Body of pancreas (tissue), 4 donors: ENCODE measurements around the gene ZNF423. TPM values are rescaled to one million over a fixed set of nuclear protein-coding genes. Genes with fewer than 3 reads are reported as not detected.

ENCODE experiments used
- ATAC-seq: fragments of 150-250 bp; one replicate; pipeline ENCODE4 v1.9.1; 2016
- DNase-seq, 4 donors: peaks; one replicate each; pipeline ENCODE4 v3.0.0-alpha.2; 2019
- H3K27ac ChIP-seq, 4 donors: fragments of 200-600 bp; sonication (generic); 1 replicate in 3 of 4; 2 replicates in 1 of 4; pipeline versions ENCODE4 v1.5.1 to v1.6.1; 2016 to 2019; ENCODE audit warnings: mild to moderate bottlenecking in 1 of 4, mixed read lengths in 1 of 4, moderate library complexity in 1 of 4
- H3K27me3 ChIP-seq, 2 donors: fragments of 200-600 bp; sonication (generic); one replicate each; pipeline ENCODE4 v1.6.0; 2016; ENCODE audit warnings: mild to moderate bottlenecking in 1 of 2
- H3K36me3 ChIP-seq, 2 donors: fragments of 200-600 bp; sonication (generic); replicated peaks in 1 of 2; 2 replicates each; pipeline ENCODE4 v1.5.1; 2016; ENCODE audit warnings: low read depth in 2 of 2; ENCODE audit not compliant: insufficient read depth in 1 of 2
- H3K4me1 ChIP-seq: fragments of 200-600 bp; sonication (generic); one replicate; pipeline ENCODE4 v1.6.0; 2016
- H3K4me3 ChIP-seq, 2 donors: fragments of 200-600 bp; sonication (generic); 1 replicate in 1 of 2; 2 replicates in 1 of 2; pipeline ENCODE4 v1.5.1; 2016 to 2019
- H3K9me3 ChIP-seq, 3 donors: fragments of 200-600 bp; sonication (generic); 1 replicate in 2 of 3; 2 replicates in 1 of 3; pipeline ENCODE4 v1.5.1; 2016
- CTCF ChIP-seq, 7 experiments: fragments of 450-650 bp in 4 of 7; fragments of 200-600 bp in 3 of 7; sonication (generic) in 3 of 7; IDR thresholded peaks; one replicate each; pipeline ENCODE4 v1.5.1; 2016 to 2019; ENCODE audit warnings: antibody characterized with exemption in 7 of 7
- POLR2A ChIP-seq, 3 donors: fragments of 450-650 bp; IDR thresholded peaks; one replicate each; pipeline ENCODE4 v1.6.1; 2016; ENCODE audit warnings: antibody characterized with exemption in 3 of 3, mild to moderate bottlenecking in 2 of 3
- WGBS, 2 donors: methylation state at CpG; one replicate each; pipeline ENCODE4 v1.1.5; 2017; 5-methylcytosine and 5-hydroxymethylcytosine counted together
- intact Hi-C: fragments of 100-400 bp; cut with DNase I; formaldehyde crosslinking; loops from one replicate; pipeline ENCODE4 v1.15.1; 2023
- total RNA-seq, 2 donors: library from RNA; depleted of rRNA; stranded (reverse); fragments of >200 nt; gene quantifications; one replicate each; pipeline ENCODE4 v1.1.0, GENCODE V29; 2016

The ZNF423 gene
- total RNA-seq, 2 donors from 2014 or later, result 4.2 to 9.2 TPM

DNA sequence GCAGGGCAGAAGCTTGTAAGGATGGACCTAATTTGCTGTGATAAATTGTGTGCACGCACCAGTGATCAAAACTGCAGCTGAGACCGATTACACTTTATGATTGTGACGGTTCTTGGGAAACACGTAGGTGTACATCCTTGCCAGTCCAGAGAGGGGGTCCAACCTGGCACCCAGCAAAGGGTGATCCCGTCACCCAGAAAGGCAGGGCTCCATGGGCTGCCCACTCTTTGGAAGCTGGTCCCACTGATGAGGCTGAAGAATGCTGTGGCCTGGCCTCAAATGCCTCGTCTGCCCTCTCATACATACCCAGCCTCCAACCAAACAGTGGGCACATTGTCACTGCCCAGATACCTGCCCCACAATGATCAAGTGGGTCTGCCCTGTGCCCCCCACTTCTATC is 350.4 kb downstream of the ZNF423 start:
- Histone ChIP-seq H3K27ac (no peak overlapping the region), H3K36me3 (no peaks in the 10 kb centered on the region), H3K4me3 (no peak overlapping the region), H3K4me1 (no peaks in the 10 kb centered on the region), H3K9me3 (no peaks in the 10 kb centered on the region), H3K27me3 (no peaks in the 10 kb centered on the region)
- intact Hi-C loops, result no loop called here
- WGBS, 2 donors, result 83 to 88% methylated on average over 5 to 6 of the region's 6 CpGs
- no peak for DNase-seq
- ATAC-seq, result no peak
- TF ChIP-seq CTCF (IDR thresholded peaks at IDR 0.05) (no peak), POLR2A (IDR thresholded peaks at IDR 0.05) (no peak)

DNA sequence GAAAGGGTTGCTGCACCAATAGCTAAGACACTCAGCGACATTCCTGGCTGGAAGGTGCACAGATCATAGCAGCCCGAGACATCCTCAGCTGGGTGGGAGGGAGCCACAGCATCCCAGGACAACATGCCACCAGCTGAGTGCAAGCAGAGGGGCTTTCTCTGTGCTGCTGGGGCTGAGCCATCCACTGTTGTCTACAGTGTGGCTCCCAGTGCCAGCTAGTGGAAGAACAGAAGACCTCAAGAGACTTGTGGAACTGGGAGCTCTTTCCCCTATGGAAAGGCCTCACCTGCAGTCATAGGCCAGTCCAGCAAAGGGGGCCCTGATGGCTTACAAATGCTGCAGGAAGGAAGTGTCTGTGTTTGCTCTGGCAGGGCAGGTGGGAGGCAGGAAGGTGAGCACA is 351.3 kb downstream of the ZNF423 start:
- 93 to 100% methylated on average over 1 to 2 of the region's 2 CpGs for WGBS, 2 donors
- Histone ChIP-seq H3K9me3 (no peaks in the 10 kb centered on the region), H3K36me3 (no peaks in the 10 kb centered on the region), H3K4me3 (no peak overlapping the region), H3K27ac (no peak overlapping the region), H3K4me1 (no peaks in the 10 kb centered on the region), H3K27me3 (no peaks in the 10 kb centered on the region)
- no peak for ATAC-seq
- TF ChIP-seq POLR2A (IDR thresholded peaks at IDR 0.05) (no peak), CTCF (IDR thresholded peaks at IDR 0.05) (no peak)
- intact Hi-C loops, result no loop called here
- no peak for DNase-seq

- Histone ChIP-seq H3K36me3 (no peaks in the 10 kb centered on the region), H3K27me3 (no peaks in the 10 kb centered on the region), H3K4me3 (no peak overlapping the region), H3K9me3 (no peaks in the 10 kb centered on the region), H3K4me1 (no peaks in the 10 kb centered on the region), H3K27ac (no peak overlapping the region)
- no peak for TF ChIP-seq CTCF (IDR thresholded peaks at IDR 0.05)
- no peak for TF ChIP-seq POLR2A (IDR thresholded peaks at IDR 0.05)
- DNase-seq (no peak), ATAC-seq (no peak)
- intact Hi-C loops, result no loop called here
- 62 to 89% methylated on average over 2 of the region's 2 CpGs for whole genome bisulfite sequencing, 2 donors
These were observed 351.9 kb downstream of the ZNF423 start for GRCh38 chr16:49504023-49504364.

DNA sequence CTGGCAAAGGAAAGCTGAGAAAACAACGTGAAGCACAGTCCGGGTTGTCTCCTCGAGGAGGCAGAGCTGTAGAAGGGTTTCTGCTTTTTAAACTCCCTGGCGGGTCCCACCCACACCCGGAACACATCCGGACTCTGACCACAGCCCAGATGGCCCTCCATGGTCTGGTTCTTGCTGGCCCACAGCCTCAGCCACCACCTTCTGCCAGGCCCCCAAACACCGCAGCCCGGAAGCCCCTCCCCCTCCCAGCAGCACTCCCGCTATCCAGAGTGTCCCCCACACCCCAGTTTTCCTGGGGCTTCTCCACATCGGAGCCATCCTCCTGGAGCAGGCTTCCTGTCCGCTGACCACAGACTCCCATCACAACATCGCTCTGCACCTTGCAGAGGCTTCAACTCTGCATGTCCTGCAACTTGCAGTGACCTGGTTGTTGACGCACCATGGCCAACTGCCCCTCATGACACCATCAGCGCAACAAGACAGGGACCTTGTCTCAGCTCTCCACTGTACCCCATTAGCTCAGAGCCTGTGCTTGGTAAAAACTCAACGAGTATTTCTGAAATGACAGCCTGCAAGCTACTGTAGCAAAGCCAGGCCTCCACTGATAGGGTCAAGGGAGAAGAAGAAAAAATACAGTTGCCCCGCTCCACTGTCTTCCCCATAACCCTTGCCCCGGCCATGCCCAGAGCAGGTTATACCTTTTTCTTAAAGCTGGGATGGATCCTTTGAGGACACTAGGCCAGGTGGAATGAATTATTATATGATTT is 352.5 kb downstream of the ZNF423 start:
- no peak for DNase-seq

More for the DNA sequence above, 352.5 kb downstream of the ZNF423 start:
- Histone ChIP-seq H3K27ac (no peak overlapping the region), H3K9me3 (no peaks in the 10 kb centered on the region), H3K36me3 (no peaks in the 10 kb centered on the region), H3K27me3 (no peaks in the 10 kb centered on the region), H3K4me3 (no peak overlapping the region), H3K4me1 (no peaks in the 10 kb centered on the region)
- ATAC-seq, result no peak
- WGBS, 2 donors, result 51 to 80% methylated on average over 15 to 17 of the region's 17 CpGs
- TF ChIP-seq CTCF (IDR thresholded peaks at IDR 0.05) (no peak), POLR2A (IDR thresholded peaks at IDR 0.05) (no peak)
- intact Hi-C loops, result no loop called here
